Measurements from ENCODE around the gene SEMA4B.

Gene SEMA4B

DNA sequence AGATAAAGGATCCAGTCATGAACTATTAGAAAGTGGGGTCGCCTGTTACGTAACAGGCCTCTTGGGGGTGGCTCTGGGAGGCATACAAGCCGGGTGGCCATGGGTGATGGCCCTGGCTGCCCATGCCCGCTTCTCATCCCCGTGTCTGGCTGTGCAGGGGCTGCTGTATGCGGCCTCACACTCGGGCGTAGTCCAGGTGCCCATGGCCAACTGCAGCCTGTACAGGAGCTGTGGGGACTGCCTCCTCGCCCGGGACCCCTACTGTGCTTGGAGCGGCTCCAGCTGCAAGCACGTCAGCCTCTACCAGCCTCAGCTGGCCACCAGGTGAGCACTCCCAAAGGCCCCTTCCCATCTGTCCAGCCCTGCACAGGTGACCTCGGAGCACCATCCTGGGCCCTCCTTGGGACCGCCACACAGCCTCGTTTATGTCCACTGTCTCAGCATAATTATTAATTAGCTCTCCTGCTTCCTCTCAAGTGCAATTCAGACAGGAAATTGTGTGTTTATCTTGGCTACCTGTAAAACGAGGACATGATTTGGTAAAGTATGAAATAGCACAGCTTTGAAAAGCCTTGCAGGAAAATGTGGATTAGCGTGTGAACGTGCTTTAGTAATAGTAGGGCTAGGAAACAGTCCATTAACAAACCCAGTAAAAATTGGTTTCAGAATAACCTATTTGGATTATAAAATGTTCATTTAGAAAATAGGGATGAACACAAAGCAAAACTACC is 24.5 kb downstream of the SEMA4B start:
- Histone ChIP-seq H3K36me3 (replicated peaks) (peaks cover 28% of the 10 kb centered on the region), H3K4me3 (ENCODE audit: low read depth, low read length) (no peak overlapping the region), H3K27me3 (replicated peaks) (no peaks in the 10 kb centered on the region), H3K27ac (no peak overlapping the region)
- DNase-seq = no peak
- in situ Hi-C loops (cut with HindIII; ENCODE audit: low pct_ligation_motif_present, low sequenced_read_pairs) = no loop called here
- TF ChIP-seq, protein P1, sequence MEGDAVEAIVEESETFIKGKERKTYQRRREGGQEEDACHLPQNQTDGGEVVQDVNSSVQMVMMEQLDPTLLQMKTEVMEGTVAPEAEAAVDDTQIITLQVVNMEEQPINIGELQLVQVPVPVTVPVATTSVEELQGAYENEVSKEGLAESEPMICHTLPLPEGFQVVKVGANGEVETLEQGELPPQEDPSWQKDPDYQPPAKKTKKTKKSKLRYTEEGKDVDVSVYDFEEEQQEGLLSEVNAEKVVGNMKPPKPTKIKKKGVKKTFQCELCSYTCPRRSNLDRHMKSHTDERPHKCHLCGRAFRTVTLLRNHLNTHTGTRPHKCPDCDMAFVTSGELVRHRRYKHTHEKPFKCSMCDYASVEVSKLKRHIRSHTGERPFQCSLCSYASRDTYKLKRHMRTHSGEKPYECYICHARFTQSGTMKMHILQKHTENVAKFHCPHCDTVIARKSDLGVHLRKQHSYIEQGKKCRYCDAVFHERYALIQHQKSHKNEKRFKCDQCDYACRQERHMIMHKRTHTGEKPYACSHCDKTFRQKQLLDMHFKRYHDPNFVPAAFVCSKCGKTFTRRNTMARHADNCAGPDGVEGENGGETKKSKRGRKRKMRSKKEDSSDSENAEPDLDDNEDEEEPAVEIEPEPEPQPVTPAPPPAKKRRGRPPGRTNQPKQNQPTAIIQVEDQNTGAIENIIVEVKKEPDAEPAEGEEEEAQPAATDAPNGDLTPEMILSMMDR (IDR thresholded peaks at IDR 0.05; ENCODE audit: low read depth, low read length, missing control alignments) = no peak

- no peaks in the 10 kb centered on the region for H3K27me3 ChIP-seq (replicated peaks)
- in situ Hi-C loops (cut with HindIII; ENCODE audit: low pct_ligation_motif_present, low sequenced_read_pairs) = no loop called here
- H3K27ac ChIP-seq = no peak overlapping the region
- TF ChIP-seq, protein P1 (IDR thresholded peaks at IDR 0.05; ENCODE audit: low read depth, low read length, missing control alignments) = no peak
- peaks cover 34% of the 10 kb centered on the region for H3K36me3 ChIP-seq (replicated peaks)
- H3K4me3 ChIP-seq (ENCODE audit: low read depth, low read length) = no peak overlapping the region
- DNase-seq = no peak
These were observed 26.2 kb downstream of the SEMA4B start for GRCh38 chr15:90227336-90227735.

- in situ Hi-C loops (cut with HindIII; ENCODE audit: low pct_ligation_motif_present, low sequenced_read_pairs) = no loop called here
- no peak for DNase-seq
- TF ChIP-seq, protein P1 (IDR thresholded peaks at IDR 0.05; ENCODE audit: low read depth, low read length, missing control alignments) = no peak
- H3K36me3 ChIP-seq (replicated peaks) = peaks cover 34% of the 10 kb centered on the region
- no peak overlapping the region for H3K27ac ChIP-seq
- H3K27me3 ChIP-seq (replicated peaks) = no peaks in the 10 kb centered on the region
- no peak overlapping the region for H3K4me3 ChIP-seq (ENCODE audit: low read depth, low read length)
These were observed 27.0 kb downstream of the SEMA4B start for GRCh38 chr15:90227816-90228772.

- no peak overlapping the region for H3K27ac ChIP-seq
- H3K36me3 ChIP-seq (replicated peaks) = peaks cover 34% of the 10 kb centered on the region
- no peaks in the 10 kb centered on the region for H3K27me3 ChIP-seq (replicated peaks)
- TF ChIP-seq, protein P1 (IDR thresholded peaks at IDR 0.05; ENCODE audit: low read depth, low read length, missing control alignments) = no peak
- H3K4me3 ChIP-seq (ENCODE audit: low read depth, low read length) = no peak overlapping the region
- in situ Hi-C loops (cut with HindIII; ENCODE audit: low pct_ligation_motif_present, low sequenced_read_pairs) = no loop called here
- DNase-seq = no peak
These were observed 27.8 kb downstream of the SEMA4B start for GRCh38 chr15:90228960-90229359.

DNA sequence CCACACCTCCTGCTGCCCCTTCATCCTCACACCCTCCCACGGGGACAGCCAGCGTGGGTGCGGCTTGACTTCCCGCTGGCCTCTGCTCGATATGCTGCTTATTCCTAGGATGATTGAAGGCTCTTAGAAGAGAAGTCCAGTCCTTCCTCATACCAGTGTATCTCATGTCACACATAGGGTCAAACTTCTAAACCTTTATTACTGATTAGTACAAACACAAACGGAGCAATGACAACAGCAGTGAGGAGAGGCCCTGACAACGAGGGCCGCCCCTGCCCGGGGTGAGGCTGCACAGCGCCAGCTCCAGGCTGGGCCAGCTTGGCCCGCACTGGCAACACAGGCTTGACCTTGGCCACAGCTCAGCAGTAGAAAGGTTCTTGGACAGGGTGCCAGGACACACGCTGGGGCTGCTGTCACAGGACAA is 29.0 kb downstream of the SEMA4B start:
- H3K27me3 ChIP-seq (replicated peaks) = no peaks in the 10 kb centered on the region
- H3K27ac ChIP-seq = no peak overlapping the region
- DNase-seq = no peak
- H3K4me3 ChIP-seq (ENCODE audit: low read depth, low read length) = no peak overlapping the region
- H3K36me3 ChIP-seq (replicated peaks) = peaks cover 31% of the 10 kb centered on the region
- in situ Hi-C loops (cut with HindIII; ENCODE audit: low pct_ligation_motif_present, low sequenced_read_pairs) = no loop called here
- TF ChIP-seq, protein P1 (IDR thresholded peaks at IDR 0.05; ENCODE audit: low read depth, low read length, missing control alignments) = no peak
